Spleen (tissue), 11 donors: ENCODE data around the gene PDE6A. TPM values are rescaled to one million over a fixed set of nuclear protein-coding genes. Genes with fewer than 3 reads are reported as not detected.

Experiments used
- DNase-seq: peaks from one replicate; pipeline ENCODE4 v3.0.0-alpha.2; 2020
- H3K27ac ChIP-seq, 8 donors: fragments of 200-600 bp; sonication (generic) in 7 of 8; 1 replicate in 4 of 8; 2 replicates in 4 of 8; pipeline versions ENCODE4 v1.5.0 to v1.8.0; 2016 to 2021; ENCODE audit warnings: inconsistent platforms in 4 of 8, mild to moderate bottlenecking in 4 of 8, moderate library complexity in 1 of 8
- H3K27me3 ChIP-seq, 7 donors: fragments of 200-600 bp; sonication (generic) in 6 of 7; replicated peaks in 1 of 7; 1 replicate in 4 of 7; 2 replicates in 3 of 7; pipeline versions ENCODE4 v1.5.0 to v1.8.0; 2016 to 2021; ENCODE audit warnings: inconsistent platforms in 3 of 7, mild to moderate bottlenecking in 1 of 7
- H3K36me3 ChIP-seq, 6 donors: fragments of 200-600 bp; sonication (generic) in 5 of 6; 1 replicate in 4 of 6; 2 replicates in 2 of 6; pipeline versions ENCODE4 v1.5.0 to v1.8.0; 2016 to 2021; ENCODE audit warnings: inconsistent platforms in 2 of 6
- H3K4me1 ChIP-seq, 6 donors: fragments of 200-600 bp; sonication (generic) in 5 of 6; 1 replicate in 3 of 6; 2 replicates in 3 of 6; pipeline versions ENCODE4 v1.5.0 to v1.8.0; 2016 to 2021; ENCODE audit warnings: inconsistent platforms in 3 of 6
- H3K4me3 ChIP-seq, 8 donors: fragments of 200-600 bp; sonication (generic) in 7 of 8; 1 replicate in 4 of 8; 2 replicates in 4 of 8; pipeline versions ENCODE4 v1.5.0 to v1.8.0; 2016 to 2021; ENCODE audit warnings: inconsistent platforms in 4 of 8, mild to moderate bottlenecking in 4 of 8, moderate library complexity in 2 of 8
- H3K9me3 ChIP-seq, 8 donors: fragments of 200-600 bp; sonication (generic) in 7 of 8; 1 replicate in 4 of 8; 2 replicates in 4 of 8; pipeline versions ENCODE4 v1.5.0 to v1.8.0; 2016 to 2021; ENCODE audit warnings: inconsistent platforms in 4 of 8
- POLR2A ChIP-seq, 3 donors: fragments of 450-650 bp; IDR thresholded peaks; one replicate each; pipeline ENCODE4 v1.5.1; 2017; ENCODE audit warnings: antibody characterized with exemption in 3 of 3, mild to moderate bottlenecking in 1 of 3
- POLR2AphosphoS5 ChIP-seq, 3 donors: sonication (generic); formaldehyde crosslinking; IDR thresholded peaks; one replicate each; pipeline ENCODE4 v1.5.1; 2017; ENCODE audit warnings: antibody characterized with exemption in 3 of 3
- WGBS, 5 donors: extraction: QIAGEN DNeasy Blood & Tissue Kit in 3 of 5; methylation state at CpG; one replicate each; pipeline versions ENCODE4 v1.1.5 to v1.1.7; 2013 to 2018; 5-methylcytosine and 5-hydroxymethylcytosine counted together
- intact Hi-C: fragments of 100-400 bp; cut with DNase I; formaldehyde crosslinking; loops from one replicate; pipeline ENCODE4 v1.15.0; 2023; ENCODE audit warnings: low total_unique reads
- polyA plus RNA-seq, 3 donors: library from polyadenylated mRNA; stranded (reverse); fragments of 200-250 nt; gene quantifications; one replicate each; pipeline ENCODE4 v1.2.1, GENCODE V29; 2013
- total RNA-seq, 7 donors: library from RNA; depleted of rRNA in 3 of 7; stranded (reverse); fragments of >200 nt in 3 of 7; fragmentation: NEBNext Ultra II Directional in 4 of 7; extraction: Animal tissue kit (Norgen Biotek cat#: 25700) in 4 of 7; gene quantifications; one replicate each; pipeline versions ENCODE4 v1.1.0 to v1.2.1, GENCODE V29; 2016 to 2021
- TF ChIP-seq, protein P1 (sequence below), 11 experiments: fragments of 200-600 bp in 7 of 11; fragments of 450-650 bp in 4 of 11; sonication (generic) in 4 of 11; IDR thresholded peaks in 8 of 11; conservative IDR thresholded peaks in 3 of 11; 1 replicate in 7 of 11; 2 replicates in 4 of 11; pipeline versions ENCODE4 v1.4.0 to v1.8.0; 2016 to 2021; ENCODE audit warnings: antibody characterized with exemption in 11 of 11, inconsistent platforms in 4 of 11, mild to moderate bottlenecking in 1 of 11
- donor health status: healthy with polysubstance abuse.
- donor health status: DM: no; HTN: no; CAD: no; lungs with moderate emphysema.
- donor health status: DM: no; HTN: no; CAD: no.
- donor health status: Bipolar disorder and iron deficiency.
- donor health status: healthy.
- donor health status: DM: no; HTN: no; CAD: no.
- donor health status: DM: yes; HTN: yes; CAD: no.

Gene PDE6A
- total and polyA plus RNA-seq, 10 donors: not detected

DNA sequence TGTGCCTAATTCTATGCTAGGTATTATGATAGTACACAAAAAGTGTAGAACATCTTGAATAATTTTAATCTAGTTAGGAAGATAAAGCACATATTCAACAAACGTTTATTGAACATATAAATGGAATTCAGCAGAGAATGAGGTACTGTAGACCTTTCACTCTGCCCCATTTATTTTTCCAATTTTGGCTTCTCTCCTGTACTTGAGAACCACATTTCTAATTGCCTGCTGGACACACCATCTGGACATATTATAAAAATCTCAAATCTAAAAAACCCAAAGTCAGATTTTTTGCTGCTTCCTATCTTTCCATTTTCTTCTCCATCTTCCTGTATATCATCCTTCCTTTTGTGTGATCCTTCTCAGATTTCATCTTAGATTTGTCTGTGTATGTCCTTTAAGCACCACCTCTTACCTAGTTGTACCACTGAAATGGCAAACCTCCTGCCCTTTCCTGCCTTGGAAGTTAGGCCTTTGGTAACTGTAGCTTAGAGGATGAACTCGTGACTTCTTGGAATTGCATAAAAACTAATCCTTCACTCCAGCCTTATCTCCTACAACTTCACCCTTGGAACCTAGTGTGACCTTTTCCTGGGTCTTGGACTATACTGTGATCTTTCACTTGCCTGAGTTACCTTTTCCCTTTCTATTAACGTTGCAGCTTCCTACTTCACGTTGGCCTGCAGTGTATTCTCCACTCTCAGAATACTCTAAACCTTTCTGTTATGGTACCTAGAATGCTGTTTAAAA is 24.8 kb upstream of the PDE6A start:
- 86 to 96% (median 91%) methylated on average over 4 of the region's 4 CpGs for WGBS, 5 donors

DNA sequence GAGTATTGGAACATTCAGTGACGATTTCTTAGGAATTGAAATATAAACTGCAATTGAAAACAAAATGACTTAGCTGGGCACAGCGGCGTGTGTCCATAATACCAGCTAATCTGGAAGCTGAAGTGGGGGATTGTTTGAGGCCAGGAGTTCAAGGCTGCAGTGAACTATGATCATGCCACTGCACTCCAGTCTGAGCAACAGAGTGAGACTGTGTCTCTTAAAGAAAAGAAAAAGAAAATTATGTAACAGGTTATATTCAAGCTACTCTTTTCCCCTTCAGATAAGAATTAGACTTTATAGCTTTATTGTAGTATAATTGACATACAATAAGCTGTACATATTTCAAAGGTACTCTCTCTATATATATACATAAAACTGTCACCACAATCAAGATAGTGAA is 22.4 kb upstream of the PDE6A start:
- intact Hi-C loops: no loop called here

More for the DNA sequence above, 24.8 kb upstream of the PDE6A start:
- Histone ChIP-seq H3K36me3 (peaks cover 0 to 9% (median 0%) of the 10 kb centered on the region in 6 donors), H3K27me3 (no peaks in the 10 kb centered on the region), H3K9me3 (no peaks in the 10 kb centered on the region), H3K4me3 (no peak overlapping the region), H3K4me1 (peaks cover 0 to 6% (median 0%) of the 10 kb centered on the region in 6 donors), H3K27ac (no peak overlapping the region)
- intact Hi-C loops: no loop called here
- DNase-seq: no peak
- TF ChIP-seq POLR2AphosphoS5 (IDR thresholded peaks at IDR 0.05) (no peak), POLR2A (IDR thresholded peaks at IDR 0.05) (no peak)
- TF ChIP-seq, protein P1, sequence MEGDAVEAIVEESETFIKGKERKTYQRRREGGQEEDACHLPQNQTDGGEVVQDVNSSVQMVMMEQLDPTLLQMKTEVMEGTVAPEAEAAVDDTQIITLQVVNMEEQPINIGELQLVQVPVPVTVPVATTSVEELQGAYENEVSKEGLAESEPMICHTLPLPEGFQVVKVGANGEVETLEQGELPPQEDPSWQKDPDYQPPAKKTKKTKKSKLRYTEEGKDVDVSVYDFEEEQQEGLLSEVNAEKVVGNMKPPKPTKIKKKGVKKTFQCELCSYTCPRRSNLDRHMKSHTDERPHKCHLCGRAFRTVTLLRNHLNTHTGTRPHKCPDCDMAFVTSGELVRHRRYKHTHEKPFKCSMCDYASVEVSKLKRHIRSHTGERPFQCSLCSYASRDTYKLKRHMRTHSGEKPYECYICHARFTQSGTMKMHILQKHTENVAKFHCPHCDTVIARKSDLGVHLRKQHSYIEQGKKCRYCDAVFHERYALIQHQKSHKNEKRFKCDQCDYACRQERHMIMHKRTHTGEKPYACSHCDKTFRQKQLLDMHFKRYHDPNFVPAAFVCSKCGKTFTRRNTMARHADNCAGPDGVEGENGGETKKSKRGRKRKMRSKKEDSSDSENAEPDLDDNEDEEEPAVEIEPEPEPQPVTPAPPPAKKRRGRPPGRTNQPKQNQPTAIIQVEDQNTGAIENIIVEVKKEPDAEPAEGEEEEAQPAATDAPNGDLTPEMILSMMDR (IDR thresholded peaks at IDR 0.05 in 8 of 11, conservative IDR thresholded peaks at IDR 0.05 in 3 of 11): no peak

DNA sequence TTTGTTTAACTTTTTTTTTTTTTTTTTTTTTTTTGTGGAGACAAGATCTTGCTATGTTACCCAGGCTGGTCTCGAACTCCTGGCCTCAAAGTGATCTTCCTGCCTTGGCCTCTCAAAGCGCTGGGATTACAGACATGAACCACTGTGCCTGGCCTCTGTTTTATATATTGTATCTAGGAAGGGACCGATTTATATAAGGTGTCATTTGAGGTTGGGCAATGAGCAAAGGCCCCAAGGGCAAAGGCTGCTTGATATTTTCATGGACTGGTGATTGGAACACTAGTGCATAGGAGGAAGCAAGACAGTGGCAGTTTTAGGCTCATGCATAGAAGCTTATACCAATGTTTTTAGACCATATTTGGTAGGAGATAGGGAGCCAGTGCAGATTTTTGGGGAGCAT is 19.1 kb upstream of the PDE6A start:
- H3K36me3 ChIP-seq: no peaks in the 10 kb centered on the region
- no peak for DNase-seq
- WGBS, 5 donors: 87 to 97% (median 97%) methylated on average over 3 of the region's 3 CpGs
- H3K27me3 ChIP-seq: no peaks in the 10 kb centered on the region
- peaks cover 10 to 38% (median 24%) of the 10 kb centered on the region in 6 donors for H3K4me1 ChIP-seq
- TF ChIP-seq POLR2AphosphoS5 (IDR thresholded peaks at IDR 0.05) (no peak), POLR2A (IDR thresholded peaks at IDR 0.05) (no peak)
- TF ChIP-seq, protein P1 (IDR thresholded peaks at IDR 0.05 in 8 of 11, conservative IDR thresholded peaks at IDR 0.05 in 3 of 11): no peak
- H3K4me3 ChIP-seq: no peak overlapping the region
- H3K27ac ChIP-seq: no peak overlapping the region
- intact Hi-C loops: no loop called here
- no peaks in the 10 kb centered on the region for H3K9me3 ChIP-seq

More for the DNA sequence above, 22.4 kb upstream of the PDE6A start:
- DNase-seq: no peak
- Histone ChIP-seq H3K36me3 (peaks cover 0 to 9% (median 0%) of the 10 kb centered on the region in 6 donors), H3K9me3 (no peaks in the 10 kb centered on the region), H3K27me3 (no peaks in the 10 kb centered on the region), H3K4me3 (no peak overlapping the region), H3K4me1 (peaks cover 0 to 13% (median 4%) of the 10 kb centered on the region in 6 donors), H3K27ac (no peak overlapping the region)
- TF ChIP-seq POLR2A (IDR thresholded peaks at IDR 0.05): no peak
- TF ChIP-seq, protein P1 (IDR thresholded peaks at IDR 0.05 in 8 of 11, conservative IDR thresholded peaks at IDR 0.05 in 3 of 11): no peak
- TF ChIP-seq POLR2AphosphoS5 (IDR thresholded peaks at IDR 0.05): no peak
- 71 to 85% (median 79%) methylated on average over 3 of the region's 3 CpGs for WGBS, 5 donors

DNA sequence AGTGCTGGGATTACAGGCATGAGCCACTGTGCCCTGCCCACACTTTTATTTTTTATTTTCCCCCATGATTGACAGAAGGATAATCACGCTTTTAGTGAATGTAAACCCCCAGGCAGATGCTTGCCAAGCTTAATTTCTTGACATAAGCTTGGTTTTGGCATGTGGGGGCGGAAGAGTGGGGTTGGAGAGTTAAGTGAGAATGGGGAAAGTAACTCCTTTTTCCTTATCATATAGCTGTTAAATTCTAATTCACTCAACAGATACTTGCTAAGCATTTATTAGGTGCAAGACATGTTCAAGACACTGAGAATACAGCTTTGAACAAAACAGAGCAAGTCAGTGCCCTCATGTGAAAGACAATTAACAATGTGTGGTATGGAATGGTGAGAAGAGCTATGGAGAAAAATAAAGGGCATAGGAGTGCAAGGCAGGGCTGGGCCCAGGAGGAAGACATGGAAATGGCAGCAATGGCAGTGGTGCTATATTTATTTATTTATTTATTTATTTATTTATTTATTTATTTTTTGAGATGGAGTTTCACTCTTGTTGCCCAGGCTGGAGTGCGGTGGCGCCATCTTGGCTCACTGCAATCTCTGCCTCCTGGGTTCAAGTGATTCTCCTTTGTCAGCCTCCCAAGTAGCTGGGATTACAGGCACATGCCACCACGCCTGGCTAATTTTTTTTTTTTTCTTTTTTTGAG is 18.2 kb upstream of the PDE6A start:
- intact Hi-C loops: no loop called here
- H3K36me3 ChIP-seq: no peaks in the 10 kb centered on the region

More for the DNA sequence above, 18.2 kb upstream of the PDE6A start:
- no peak overlapping the region for H3K27ac ChIP-seq
- TF ChIP-seq POLR2AphosphoS5 (IDR thresholded peaks at IDR 0.05) (no peak), POLR2A (IDR thresholded peaks at IDR 0.05) (no peak)
- TF ChIP-seq, protein P1 (IDR thresholded peaks at IDR 0.05 in 8 of 11, conservative IDR thresholded peaks at IDR 0.05 in 3 of 11): no peak
- H3K27me3 ChIP-seq: no peaks in the 10 kb centered on the region
- peaks cover 10 to 38% (median 24%) of the 10 kb centered on the region in 6 donors for H3K4me1 ChIP-seq
- WGBS, 5 donors: 91 to 98% (median 95%) methylated on average over 5 of the region's 5 CpGs
- no peak for DNase-seq
- H3K4me3 ChIP-seq: no peak overlapping the region
- H3K9me3 ChIP-seq: no peaks in the 10 kb centered on the region
